Mesendoderm (in vitro differentiated cells): ENCODE data around the gene PHLPP1.
A peak's percentile ranks its signal among the peaks of the same experiment; 100 is the strongest.

Source experiments
- DNase-seq: peaks from one replicate; pipeline ENCODE4 v3.0.0; 2013
- H2AK5ac ChIP-seq: 2 replicates; pipeline ENCODE4 v1.6.1; 2013; ENCODE audit warnings: low read length, inconsistent platforms
- H2BK120ac ChIP-seq: 2 replicates; pipeline ENCODE4 v1.6.1; 2013; ENCODE audit warnings: low read depth, mild to moderate bottlenecking, low read length, moderate library complexity, mixed read lengths
- H2BK15ac ChIP-seq: replicated peaks from 2 replicates; pipeline ENCODE4 v1.6.1; 2013; ENCODE audit warnings: low read depth, mild to moderate bottlenecking, moderate library complexity
- H2BK5ac ChIP-seq: 2 replicates; pipeline ENCODE4 v1.6.1; 2013; ENCODE audit warnings: low read length, inconsistent platforms
- H3K18ac ChIP-seq: 2 replicates; pipeline ENCODE4 v1.6.1; 2013; ENCODE audit warnings: mild to moderate bottlenecking, low read length, mixed read lengths
- H3K23ac ChIP-seq: one replicate; pipeline ENCODE4 v1.6.1; 2013; ENCODE audit warnings: low read length
- H3K27ac ChIP-seq: 2 replicates; pipeline ENCODE4 v1.5.1; 2013; ENCODE audit warnings: low read depth, mild to moderate bottlenecking, inconsistent platforms, low read length, moderate library complexity
- H3K27me3 ChIP-seq: 2 replicates; pipeline ENCODE4 v1.6.1; 2013; ENCODE audit warnings: low read length, control low read depth, mild to moderate bottlenecking, inconsistent platforms; ENCODE audit not compliant: insufficient read depth, poor library complexity
- H3K36me3 ChIP-seq: 2 replicates; pipeline ENCODE4 v1.6.1; 2013; ENCODE audit warnings: low read length, inconsistent platforms; ENCODE audit not compliant: control insufficient read depth, insufficient read depth
- H3K4ac ChIP-seq: one replicate; pipeline ENCODE4 v1.6.1; 2013; ENCODE audit warnings: low read depth, mild to moderate bottlenecking, low read length, moderate library complexity
- H3K4me1 ChIP-seq: 2 replicates; pipeline ENCODE4 v1.6.1; 2013; ENCODE audit warnings: low read depth, low read length, inconsistent platforms; ENCODE audit not compliant: control insufficient read depth
- H3K4me2 ChIP-seq: 2 replicates; pipeline ENCODE4 v1.6.1; 2013; ENCODE audit warnings: low read length
- H3K4me3 ChIP-seq: 2 replicates; pipeline ENCODE4 v1.5.1; 2013; ENCODE audit warnings: mild to moderate bottlenecking, low read length
- H3K56ac ChIP-seq: one replicate; pipeline ENCODE4 v1.6.1; 2013; ENCODE audit warnings: low read length
- H3K79me1 ChIP-seq: 2 replicates; pipeline ENCODE4 v1.6.1; 2013; ENCODE audit warnings: low read length, inconsistent platforms
- H3K79me2 ChIP-seq: 2 replicates; pipeline ENCODE4 v1.6.1; 2013; ENCODE audit warnings: mild to moderate bottlenecking, low read length; ENCODE audit not compliant: control insufficient read depth, insufficient read depth
- H3K9ac ChIP-seq: 2 replicates; pipeline ENCODE4 v1.6.1; 2013; ENCODE audit warnings: low read length, inconsistent platforms
- H4K5ac ChIP-seq: one replicate; pipeline ENCODE4 v1.6.1; 2013; ENCODE audit warnings: low read length
- H4K8ac ChIP-seq: one replicate; pipeline ENCODE4 v1.6.1; 2013; ENCODE audit warnings: low read depth, mild to moderate bottlenecking, control low read depth, low read length, moderate library complexity
- WGBS: extraction: QIAGEN DNeasy Blood & Tissue Kit; methylation state at CpG from one replicate; pipeline ENCODE4 v1.1.7; 2013; ENCODE audit warnings: low lambda C conversion rate, missing lambda C conversion rate; ENCODE audit not compliant: insufficient coverage; ENCODE audit errors: extremely low coverage; 5-methylcytosine and 5-hydroxymethylcytosine counted together

The PHLPP1 gene

DNA sequence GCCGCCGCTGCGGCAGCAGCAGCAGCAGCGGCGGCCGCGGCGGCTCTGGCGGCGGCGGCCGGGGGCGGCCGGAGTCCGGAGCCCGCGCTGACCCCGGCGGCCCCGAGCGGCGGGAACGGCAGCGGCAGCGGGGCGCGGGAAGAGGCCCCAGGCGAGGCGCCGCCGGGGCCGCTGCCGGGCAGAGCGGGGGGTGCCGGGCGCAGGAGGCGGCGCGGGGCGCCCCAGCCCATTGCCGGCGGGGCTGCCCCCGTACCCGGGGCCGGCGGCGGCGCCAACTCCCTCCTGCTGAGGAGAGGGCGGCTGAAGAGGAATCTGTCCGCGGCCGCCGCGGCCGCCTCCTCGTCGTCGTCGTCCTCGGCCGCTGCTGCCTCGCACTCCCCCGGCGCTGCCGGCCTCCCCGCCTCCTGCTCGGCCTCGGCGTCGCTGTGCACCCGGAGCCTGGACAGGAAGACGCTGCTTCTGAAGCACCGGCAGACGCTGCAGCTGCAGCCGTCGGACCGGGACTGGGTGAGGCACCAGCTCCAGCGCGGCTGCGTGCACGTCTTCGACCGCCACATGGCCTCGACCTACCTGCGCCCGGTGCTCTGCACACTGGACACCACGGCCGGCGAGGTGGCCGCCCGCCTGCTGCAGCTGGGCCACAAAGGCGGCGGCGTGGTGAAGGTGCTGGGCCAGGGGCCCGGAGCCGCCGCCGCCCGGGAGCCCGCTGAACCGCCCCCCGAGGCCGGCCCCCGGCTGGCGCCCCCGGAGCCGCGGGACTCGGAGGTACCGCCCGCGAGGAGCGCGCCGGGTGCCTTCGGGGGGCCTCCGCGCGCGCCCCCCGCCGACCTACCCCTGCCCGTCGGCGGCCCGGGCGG is 646 bp downstream of the PHLPP1 start:
- H2BK5ac ChIP-seq = peak overlapping the region; percentile 17
- H3K4ac ChIP-seq = peak overlapping the region; percentile 73
- no peak overlapping the region for H2AK5ac ChIP-seq
- H3K23ac ChIP-seq = peak overlapping the region; percentile 90
- H2BK15ac ChIP-seq = no peak overlapping the region
- peak overlapping the region; percentile 97 for H3K56ac ChIP-seq
- H3K36me3 ChIP-seq = no peaks in the 10 kb centered on the region
- H3K79me2 ChIP-seq = peaks cover 41% of the 10 kb centered on the region
- peak overlapping the region; percentile 77 for H3K4me3 ChIP-seq
- no peaks in the 10 kb centered on the region for H3K79me1 ChIP-seq
- peak overlapping the region; percentile 2 for H2BK120ac ChIP-seq
- peak; percentile 79 for DNase-seq
- H3K4me1 ChIP-seq = peaks cover 2% of the 10 kb centered on the region
- H4K8ac ChIP-seq = no peak overlapping the region
- WGBS = no CpG with 5 or more reads among the region's 127 CpGs
- H3K9ac ChIP-seq = peak overlapping the region; percentile 95
- no peaks in the 10 kb centered on the region for H3K27me3 ChIP-seq
- H3K27ac ChIP-seq = peak overlapping the region; percentile 87
- peak overlapping the region; percentile 70 for H3K18ac ChIP-seq
- peak overlapping the region; percentile 80 for H3K4me2 ChIP-seq
- H4K5ac ChIP-seq = no peak overlapping the region

DNA sequence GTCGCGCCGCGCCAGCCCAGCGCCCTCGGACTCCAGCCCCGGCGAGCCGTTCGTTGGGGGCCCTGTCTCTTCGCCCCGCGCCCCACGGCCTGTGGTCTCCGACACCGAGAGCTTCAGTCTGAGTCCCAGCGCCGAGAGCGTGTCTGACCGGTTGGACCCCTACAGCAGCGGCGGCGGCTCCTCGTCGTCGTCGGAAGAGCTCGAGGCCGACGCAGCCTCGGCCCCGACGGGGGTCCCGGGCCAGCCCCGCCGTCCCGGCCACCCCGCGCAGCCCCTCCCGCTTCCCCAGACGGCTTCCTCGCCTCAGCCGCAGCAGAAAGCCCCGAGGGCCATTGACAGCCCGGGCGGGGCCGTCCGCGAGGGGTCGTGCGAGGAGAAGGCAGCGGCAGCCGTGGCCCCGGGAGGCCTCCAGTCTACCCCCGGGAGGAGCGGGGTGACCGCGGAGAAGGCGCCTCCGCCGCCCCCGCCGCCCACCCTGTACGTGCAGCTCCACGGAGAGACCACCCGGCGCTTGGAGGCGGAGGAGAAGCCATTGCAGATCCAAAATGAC is 1.4 kb downstream of the PHLPP1 start:
- no peak overlapping the region for H2BK15ac ChIP-seq
- no peaks in the 10 kb centered on the region for H3K79me1 ChIP-seq
- H4K8ac ChIP-seq = no peak overlapping the region
- H2BK5ac ChIP-seq = no peak overlapping the region
- H3K27ac ChIP-seq = no peak overlapping the region
- peak overlapping the region; percentile 73 for H3K4ac ChIP-seq
- peak overlapping the region; percentile 55 for H3K4me2 ChIP-seq
- H2BK120ac ChIP-seq = no peak overlapping the region
- H3K9ac ChIP-seq = peak overlapping the region; percentile 95
- H4K5ac ChIP-seq = no peak overlapping the region
- peaks cover 2% of the 10 kb centered on the region for H3K4me1 ChIP-seq
- peak overlapping the region; percentile 72 for H3K4me3 ChIP-seq
- H3K79me2 ChIP-seq = peaks cover 43% of the 10 kb centered on the region
- H3K36me3 ChIP-seq = no peaks in the 10 kb centered on the region
- no peaks in the 10 kb centered on the region for H3K27me3 ChIP-seq
- H2AK5ac ChIP-seq = no peak overlapping the region
- H3K56ac ChIP-seq = peak overlapping the region; percentile 97
- peak overlapping the region; percentile 70 for H3K18ac ChIP-seq
- DNase-seq = peak; percentile 79
- no CpG with 5 or more reads among the region's 68 CpGs for WGBS
- no peak overlapping the region for H3K23ac ChIP-seq

DNA sequence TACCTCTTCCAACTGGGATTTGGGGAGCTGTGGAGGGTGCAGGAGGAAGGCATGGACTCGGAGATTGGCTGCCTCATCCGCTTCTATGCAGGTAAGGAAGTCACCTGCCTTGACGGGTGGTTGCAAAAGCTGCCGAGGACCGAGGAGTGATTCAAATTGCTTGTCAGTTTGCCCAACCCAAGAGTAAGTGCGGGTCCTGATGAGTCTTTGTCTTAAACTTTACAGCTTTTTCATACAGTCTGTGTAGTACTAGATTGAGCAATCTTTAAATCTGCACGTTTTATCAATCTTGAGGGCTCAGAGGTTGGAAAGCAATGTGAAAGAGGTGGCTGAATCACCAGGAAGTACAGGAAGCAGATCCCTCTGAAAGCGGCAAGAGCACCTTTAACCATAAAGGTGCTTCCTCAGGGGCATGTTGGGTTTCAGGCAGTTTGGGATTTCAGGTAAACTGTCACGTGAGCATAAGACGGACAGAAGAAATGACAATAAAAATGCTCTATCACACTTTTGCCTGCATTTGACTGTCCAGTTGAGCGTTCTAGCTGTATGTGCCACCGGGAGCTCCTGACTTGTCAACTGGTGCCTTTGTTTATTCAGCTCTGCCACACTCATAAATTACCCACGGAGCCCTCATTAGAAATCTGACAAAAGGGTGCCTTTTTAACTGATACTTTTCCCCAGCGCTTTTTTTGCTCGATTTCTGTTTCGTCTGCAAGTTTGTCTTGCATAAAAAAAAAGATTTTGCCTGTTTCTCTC is 2.0 kb downstream of the PHLPP1 start:
- peaks cover 49% of the 10 kb centered on the region for H3K79me2 ChIP-seq
- peak overlapping the region; percentile 39 for H3K4ac ChIP-seq
- no peak overlapping the region for H2BK5ac ChIP-seq
- H3K27me3 ChIP-seq = no peaks in the 10 kb centered on the region
- H3K4me1 ChIP-seq = peaks cover 2% of the 10 kb centered on the region
- H3K23ac ChIP-seq = no peak overlapping the region
- H3K4me3 ChIP-seq = peak overlapping the region; percentile 72
- H3K36me3 ChIP-seq = no peaks in the 10 kb centered on the region
- WGBS = no CpG with 5 or more reads among the region's 16 CpGs
- H3K79me1 ChIP-seq = no peaks in the 10 kb centered on the region
- no peak overlapping the region for H2BK15ac ChIP-seq
- DNase-seq = peak; percentile 79
- no peak overlapping the region for H2BK120ac ChIP-seq
- H3K27ac ChIP-seq = peak overlapping the region; percentile 9
- peak overlapping the region; percentile 70 for H3K18ac ChIP-seq
- no peak overlapping the region for H4K8ac ChIP-seq
- no peak overlapping the region for H2AK5ac ChIP-seq
- H3K4me2 ChIP-seq = peak overlapping the region; percentile 55
- H3K56ac ChIP-seq = peak overlapping the region; percentile 82
- H4K5ac ChIP-seq = no peak overlapping the region
- peak overlapping the region; percentile 65 for H3K9ac ChIP-seq

DNA sequence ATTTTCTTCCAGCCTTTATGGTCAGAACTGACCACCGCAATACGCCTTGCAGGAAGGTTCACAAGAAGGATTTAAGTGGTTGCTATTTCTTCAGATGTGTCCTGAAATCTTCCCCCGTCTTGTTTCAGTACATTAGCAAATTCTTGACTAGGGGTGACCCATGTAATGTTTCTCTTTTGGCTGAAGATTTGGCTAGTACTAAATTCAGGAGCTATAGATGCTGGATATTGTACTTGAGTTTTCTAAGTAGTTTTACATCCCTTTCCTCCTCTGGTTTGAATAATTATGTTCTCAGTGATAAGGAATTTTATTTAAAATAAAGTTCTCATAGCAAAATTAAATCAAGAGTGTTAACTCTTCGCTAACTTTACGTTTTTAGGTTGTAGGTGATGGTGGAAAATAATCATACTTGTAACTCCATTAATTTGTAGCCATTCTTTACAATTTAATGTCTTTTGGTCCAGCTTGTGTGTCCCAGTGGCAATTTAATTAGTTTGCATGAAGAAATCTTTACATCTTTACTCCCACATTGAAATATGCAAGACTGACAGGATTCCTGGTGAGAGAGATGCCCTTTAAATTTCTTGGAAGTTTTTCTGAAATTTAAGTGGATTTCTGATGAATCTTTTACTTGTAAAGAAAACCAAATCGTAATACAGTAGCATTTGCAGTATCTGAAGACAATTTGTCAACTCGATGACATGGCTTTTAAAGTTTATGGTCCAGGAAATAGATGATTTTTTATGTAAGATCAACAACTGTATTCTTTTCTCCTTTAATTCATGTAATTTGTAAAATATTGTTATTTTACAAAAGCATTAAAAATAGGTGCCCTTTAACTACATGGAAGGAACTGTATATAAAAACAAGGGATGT is 2.8 kb downstream of the PHLPP1 start:
- H3K79me1 ChIP-seq = no peaks in the 10 kb centered on the region
- H3K27me3 ChIP-seq = no peaks in the 10 kb centered on the region
- no peak overlapping the region for H4K5ac ChIP-seq
- no peaks in the 10 kb centered on the region for H3K36me3 ChIP-seq
- no CpG with 5 or more reads among the region's 7 CpGs for WGBS
- no peak overlapping the region for H3K23ac ChIP-seq
- peak overlapping the region; percentile 47 for H3K56ac ChIP-seq
- H3K9ac ChIP-seq = peak overlapping the region; percentile 65
- H4K8ac ChIP-seq = no peak overlapping the region
- no peak overlapping the region for H2AK5ac ChIP-seq
- H3K4me3 ChIP-seq = peak overlapping the region; percentile 72
- H2BK5ac ChIP-seq = no peak overlapping the region
- H2BK120ac ChIP-seq = no peak overlapping the region
- no peak overlapping the region for H3K4ac ChIP-seq
- no peak overlapping the region for H2BK15ac ChIP-seq
- no peak overlapping the region for H3K18ac ChIP-seq
- peak; percentile 30 for DNase-seq
- no peak overlapping the region for H3K27ac ChIP-seq
- H3K4me2 ChIP-seq = peak overlapping the region; percentile 55
- peaks cover 53% of the 10 kb centered on the region for H3K79me2 ChIP-seq
- H3K4me1 ChIP-seq = peaks cover 2% of the 10 kb centered on the region

DNA sequence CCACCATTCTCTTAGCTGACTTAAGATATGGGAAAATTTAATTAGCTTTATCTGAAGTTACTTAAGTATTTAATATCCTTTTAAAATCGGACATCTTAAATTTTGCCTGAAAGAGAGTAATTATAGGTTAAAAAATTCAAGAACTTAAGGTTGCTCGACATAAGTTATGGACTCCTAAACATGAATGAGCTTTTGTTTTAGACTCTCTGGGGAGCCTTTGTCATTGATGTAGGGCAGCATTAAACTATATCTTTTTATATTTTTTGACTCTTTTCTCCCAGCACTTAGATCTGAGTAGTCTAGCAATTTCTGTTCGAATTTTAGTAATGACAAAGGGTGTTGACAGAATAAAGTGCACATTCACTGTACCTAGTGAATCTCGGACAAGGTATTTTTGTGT is 4.7 kb downstream of the PHLPP1 start:
- Histone ChIP-seq H3K9ac (no peak overlapping the region), H2BK5ac (no peak overlapping the region), H2BK15ac (no peak overlapping the region), H3K4me2 (no peak overlapping the region), H3K79me2 (peaks cover 67% of the 10 kb centered on the region), H4K8ac (no peak overlapping the region), H3K4ac (no peak overlapping the region), H3K27me3 (no peaks in the 10 kb centered on the region), H4K5ac (no peak overlapping the region), H2BK120ac (no peak overlapping the region), H2AK5ac (no peak overlapping the region), H3K79me1 (no peaks in the 10 kb centered on the region), H3K56ac (no peak overlapping the region), H3K18ac (no peak overlapping the region), H3K4me1 (peaks cover 4% of the 10 kb centered on the region), H3K36me3 (no peaks in the 10 kb centered on the region), H3K23ac (no peak overlapping the region), H3K4me3 (no peak overlapping the region), H3K27ac (no peak overlapping the region)
- WGBS = no CpG with 5 or more reads among the region's 4 CpGs
- DNase-seq = no peak
